Left ventricle myocardium inferior (tissue), 1 donor: ENCODE measurements around the gene UVRAG. TPM values are rescaled to one million over a fixed set of nuclear protein-coding genes. Genes with fewer than 3 reads are reported as not detected.

ENCODE experiments used
- DNase-seq: peaks from one replicate; pipeline ENCODE4 v3.0.0-alpha.2; 2020
- H3K27ac ChIP-seq: fragments of 200-600 bp; replicated peaks from 2 replicates; pipeline ENCODE4 v1.8.0; 2021
- H3K27me3 ChIP-seq: fragments of 200-600 bp; 2 replicates; pipeline ENCODE4 v1.8.0; 2021; ENCODE audit warnings: low read depth
- H3K36me3 ChIP-seq: fragments of 200-600 bp; 2 replicates; pipeline ENCODE4 v1.8.0; 2021
- H3K4me1 ChIP-seq: fragments of 200-600 bp; 2 replicates; pipeline ENCODE4 v1.8.0; 2021
- H3K4me3 ChIP-seq: fragments of 200-600 bp; 2 replicates; pipeline ENCODE4 v1.8.0; 2021; ENCODE audit warnings: mild to moderate bottlenecking, moderate library complexity
- H3K9me3 ChIP-seq: fragments of 200-600 bp; replicated peaks from 2 replicates; pipeline ENCODE4 v1.8.0; 2021
- CTCF ChIP-seq: fragments of 200-600 bp; IDR thresholded peaks from 2 replicates; pipeline ENCODE4 v1.8.0; 2021; ENCODE audit warnings: antibody characterized with exemption, mild to moderate bottlenecking, borderline replicate concordance
- intact Hi-C: fragments of 100-400 bp; cut with micrococcal nuclease; formaldehyde crosslinking; loops from one replicate; pipeline ENCODE4 v1.11.0; 2022
- total RNA-seq: library from RNA; stranded (reverse); fragmentation: NEBNext Ultra II Directional; extraction: Animal tissue kit (Norgen Biotek cat#: 25700); gene quantifications from one replicate; pipeline ENCODE4 v1.2.1, GENCODE V29; 2021
- donor health status: DM: no; HTN: yes; CAD: no; lungs with severe emphysema.

The UVRAG gene
- total RNA-seq, 1 donor from 2014 or later = 11.4 TPM

- Histone ChIP-seq H3K27me3 (no peaks in the 10 kb centered on the region), H3K4me1 (peaks cover 32% of the 10 kb centered on the region), H3K9me3 (peaks cover 6% of the 10 kb centered on the region), H3K4me3 (no peak overlapping the region), H3K27ac (no peak overlapping the region), H3K36me3 (peaks cover 31% of the 10 kb centered on the region)
- intact Hi-C loops = no loop called here
- TF ChIP-seq CTCF = no peak
- no peak for DNase-seq
Measured at GRCh38 chr11:76023236-76024068, 208.4 kb downstream of the UVRAG start.

GRCh38 chr11:76025068-76025467 is 210.1 kb downstream of the UVRAG start:
- intact Hi-C loops = no loop called here
- no peak overlapping the region for H3K4me3 ChIP-seq
- no peak for DNase-seq
- H3K9me3 ChIP-seq = peaks cover 6% of the 10 kb centered on the region
- TF ChIP-seq CTCF = no peak
- no peak overlapping the region for H3K27ac ChIP-seq
- H3K4me1 ChIP-seq = peaks cover 32% of the 10 kb centered on the region
- H3K27me3 ChIP-seq = no peaks in the 10 kb centered on the region
- peaks cover 18% of the 10 kb centered on the region for H3K36me3 ChIP-seq

- no peak for TF ChIP-seq CTCF
- intact Hi-C loops = no loop called here
- Histone ChIP-seq H3K36me3 (peaks cover 10% of the 10 kb centered on the region), H3K27ac (no peak overlapping the region), H3K27me3 (no peaks in the 10 kb centered on the region), H3K9me3 (peaks cover 6% of the 10 kb centered on the region), H3K4me1 (peaks cover 37% of the 10 kb centered on the region), H3K4me3 (no peak overlapping the region)
- no peak for DNase-seq
Measured at GRCh38 chr11:76025817-76026216, 210.8 kb downstream of the UVRAG start.

- no peak for DNase-seq
- Histone ChIP-seq H3K4me1 (peaks cover 41% of the 10 kb centered on the region), H3K4me3 (no peak overlapping the region), H3K27ac (no peak overlapping the region), H3K27me3 (no peaks in the 10 kb centered on the region), H3K36me3 (peaks cover 8% of the 10 kb centered on the region), H3K9me3 (peaks cover 6% of the 10 kb centered on the region)
- no peak for TF ChIP-seq CTCF
- intact Hi-C loops = no loop called here
Measured at GRCh38 chr11:76026281-76026680, 211.3 kb downstream of the UVRAG start.

- H3K9me3 ChIP-seq = peaks cover 6% of the 10 kb centered on the region
- H3K4me3 ChIP-seq = no peak overlapping the region
- H3K27ac ChIP-seq = no peak overlapping the region
- TF ChIP-seq CTCF = no peak
- intact Hi-C loops = no loop called here
- DNase-seq = no peak
- H3K4me1 ChIP-seq = peaks cover 45% of the 10 kb centered on the region
- peaks cover 5% of the 10 kb centered on the region for H3K36me3 ChIP-seq
- H3K27me3 ChIP-seq = no peaks in the 10 kb centered on the region
Measured at GRCh38 chr11:76026862-76027261, 211.9 kb downstream of the UVRAG start.
